Mucosa of rectum (tissue), 2 donors: ENCODE data around the gene BPIFA2.
"Not testable (repeated sequence)": the region's sequence is repeated elsewhere in the genome, so short reads cannot be mapped to it uniquely, and the experiment has no call there.

Experiments used
- H3K27ac ChIP-seq, 2 donors: one replicate each; pipeline ENCODE4 v1.7.0; 2013; ENCODE audit warnings: inconsistent platforms in 2 of 2, low read depth in 2 of 2, low read length in 2 of 2
- H3K27me3 ChIP-seq, 2 donors: one replicate each; pipeline ENCODE4 v1.7.0; 2013; ENCODE audit warnings: low read length in 2 of 2; ENCODE audit not compliant: control insufficient read depth in 2 of 2, insufficient read depth in 2 of 2
- H3K36me3 ChIP-seq, 2 donors: one replicate each; pipeline ENCODE4 v1.7.0; 2013; ENCODE audit warnings: low read length in 2 of 2; ENCODE audit not compliant: control insufficient read depth in 2 of 2, insufficient read depth in 2 of 2
- H3K4me1 ChIP-seq, 2 donors: one replicate each; pipeline ENCODE4 v1.7.0; 2013; ENCODE audit warnings: low read length in 2 of 2, mild to moderate bottlenecking in 1 of 2; ENCODE audit not compliant: control insufficient read depth in 2 of 2, insufficient read depth in 2 of 2
- H3K4me3 ChIP-seq, 2 donors: one replicate each; pipeline ENCODE4 v1.7.0; 2013; ENCODE audit warnings: low read length in 2 of 2
- H3K9ac ChIP-seq, 2 donors: one replicate each; pipeline ENCODE4 v1.7.0; 2013; ENCODE audit warnings: low read length in 2 of 2, low read depth in 1 of 2, mild to moderate bottlenecking in 1 of 2
- H3K9me3 ChIP-seq, 2 donors: one replicate each; pipeline ENCODE4 v1.7.0; 2013; ENCODE audit warnings: low read length in 2 of 2; ENCODE audit not compliant: control insufficient read depth in 2 of 2
- donor health status: healthy.
- donor health status: Normal muscosa, but diverticular disease.

The BPIFA2 gene

DNA sequence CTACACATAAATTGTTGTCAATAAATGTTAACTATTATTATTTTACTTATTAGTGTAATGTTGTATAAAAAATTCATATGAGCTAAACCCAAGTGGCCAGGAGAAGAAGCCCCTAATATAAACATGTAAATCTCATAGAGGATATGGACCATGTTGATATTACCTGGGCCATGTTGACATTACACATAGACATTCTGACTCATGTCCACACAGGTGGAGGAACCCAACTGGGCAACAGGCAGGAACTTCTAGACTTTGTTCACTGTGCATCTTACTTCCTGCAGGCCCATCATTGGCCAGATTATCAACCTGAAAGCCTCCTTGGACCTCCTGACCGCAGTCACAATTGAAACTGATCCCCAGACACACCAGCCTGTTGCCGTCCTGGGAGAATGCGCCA lies 7.2 kb downstream of the BPIFA2 start:
- Histone ChIP-seq H3K27ac (no peak overlapping the region), H3K9ac (no peak overlapping the region), H3K4me1 (no peaks in the 10 kb centered on the region), H3K27me3 (no peaks in the 10 kb centered on the region), H3K36me3 (no peaks in the 10 kb centered on the region), H3K4me3 (no peak overlapping the region), H3K9me3 (no peaks in the 10 kb centered on the region)

DNA sequence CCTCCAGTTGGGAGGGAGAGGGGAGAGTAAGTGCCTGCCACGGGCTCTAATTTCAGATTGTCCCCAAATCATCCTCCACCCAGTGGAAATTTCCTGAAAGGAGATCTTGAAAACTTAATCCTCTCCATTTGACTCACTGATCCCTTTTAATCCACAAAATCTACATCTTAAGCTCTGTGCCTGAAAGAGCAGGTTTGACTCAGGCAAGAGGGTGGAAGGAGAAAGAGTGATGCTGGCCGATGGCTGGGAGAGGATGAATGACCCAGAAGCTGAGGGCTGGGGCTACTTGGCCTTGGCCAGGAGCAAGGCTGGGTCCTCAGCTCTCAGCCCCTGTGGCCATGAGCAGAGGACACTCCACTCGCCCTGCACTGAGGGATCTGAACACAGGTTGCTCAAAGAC lies 8.1 kb downstream of the BPIFA2 start:
- Histone ChIP-seq H3K36me3 (no peaks in the 10 kb centered on the region), H3K4me3 (no peak overlapping the region), H3K4me1 (no peaks in the 10 kb centered on the region), H3K9me3 (no peaks in the 10 kb centered on the region), H3K27ac (no peak overlapping the region), H3K27me3 (no peaks in the 10 kb centered on the region), H3K9ac (no peak overlapping the region)

DNA sequence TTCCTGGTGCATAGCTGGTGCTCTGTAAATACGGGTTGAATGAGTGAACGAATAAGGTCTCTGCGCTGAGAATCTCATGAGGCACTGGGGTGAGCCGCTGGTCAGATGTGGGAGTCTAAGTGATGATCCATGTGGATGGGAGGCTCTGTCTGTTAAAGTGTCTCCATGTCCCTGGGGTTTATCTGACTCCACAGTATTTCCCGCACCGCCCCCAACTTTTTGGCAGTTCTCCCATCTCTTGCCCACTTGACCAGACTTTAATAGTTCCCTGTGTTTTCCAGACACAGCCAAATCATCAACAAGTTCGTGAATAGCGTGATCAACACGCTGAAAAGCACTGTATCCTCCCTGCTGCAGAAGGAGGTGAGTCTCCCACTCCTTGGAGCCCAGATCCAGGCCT lies 9.9 kb downstream of the BPIFA2 start:
- no peaks in the 10 kb centered on the region for H3K27me3 ChIP-seq
- H3K36me3 ChIP-seq, result no peaks in the 10 kb centered on the region
- no peaks in the 10 kb centered on the region for H3K9me3 ChIP-seq
- no peak overlapping the region for H3K9ac ChIP-seq
- no peak overlapping the region for H3K4me3 ChIP-seq
- H3K4me1 ChIP-seq, result no peaks in the 10 kb centered on the region
- H3K27ac ChIP-seq, result no peak overlapping the region

DNA sequence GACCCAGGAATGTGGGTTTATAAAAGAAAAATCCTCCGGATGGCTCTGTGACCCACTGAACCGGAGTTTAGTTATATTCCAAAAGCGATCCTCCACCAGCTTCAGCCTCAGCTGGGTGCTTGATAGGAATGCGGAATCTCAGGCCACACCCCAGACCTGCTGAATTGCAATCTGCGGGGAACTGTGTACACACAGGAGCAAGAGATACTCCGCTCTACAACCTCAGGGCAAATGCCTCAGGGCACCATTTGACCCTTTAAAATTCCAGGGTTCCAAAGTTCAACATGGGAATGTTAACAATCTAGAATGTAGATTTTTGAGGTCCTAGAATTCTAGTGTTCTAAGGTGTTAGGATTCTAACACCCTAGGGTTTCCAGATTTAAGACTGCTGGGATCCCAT lies 10.8 kb downstream of the BPIFA2 start:
- Histone ChIP-seq H3K27ac (no peak overlapping the region), H3K4me1 (no peaks in the 10 kb centered on the region), H3K36me3 (no peaks in the 10 kb centered on the region), H3K9me3 (no peaks in the 10 kb centered on the region), H3K4me3 (no peak overlapping the region), H3K27me3 (no peaks in the 10 kb centered on the region), H3K9ac (no peak overlapping the region)

DNA sequence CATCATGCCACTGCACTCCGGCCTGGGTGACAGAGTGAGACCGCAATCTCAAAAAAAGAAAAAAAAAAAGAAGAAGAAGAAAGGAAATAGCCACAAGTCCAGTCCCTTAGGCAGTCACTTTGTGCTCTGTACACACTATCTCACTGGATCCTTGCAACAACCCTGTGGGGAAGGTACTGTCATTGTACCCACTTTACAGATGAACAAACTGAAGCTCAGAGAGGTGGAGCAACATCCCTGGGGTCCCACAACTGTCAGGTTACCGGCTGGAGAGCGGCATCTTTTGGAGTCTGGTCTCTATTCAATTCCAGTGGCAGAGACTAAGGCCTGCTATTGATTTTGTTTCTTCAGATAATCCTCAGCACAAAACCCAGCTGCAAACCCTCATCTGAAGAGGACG lies 12.2 kb downstream of the BPIFA2 start:
- Histone ChIP-seq H3K36me3 (no peaks in the 10 kb centered on the region), H3K27ac (no peak overlapping the region), H3K27me3 (no peaks in the 10 kb centered on the region), H3K9ac (no peak overlapping the region), H3K4me3 (no peak overlapping the region), H3K4me1 (no peaks in the 10 kb centered on the region), H3K9me3 (no peaks in the 10 kb centered on the region)

DNA sequence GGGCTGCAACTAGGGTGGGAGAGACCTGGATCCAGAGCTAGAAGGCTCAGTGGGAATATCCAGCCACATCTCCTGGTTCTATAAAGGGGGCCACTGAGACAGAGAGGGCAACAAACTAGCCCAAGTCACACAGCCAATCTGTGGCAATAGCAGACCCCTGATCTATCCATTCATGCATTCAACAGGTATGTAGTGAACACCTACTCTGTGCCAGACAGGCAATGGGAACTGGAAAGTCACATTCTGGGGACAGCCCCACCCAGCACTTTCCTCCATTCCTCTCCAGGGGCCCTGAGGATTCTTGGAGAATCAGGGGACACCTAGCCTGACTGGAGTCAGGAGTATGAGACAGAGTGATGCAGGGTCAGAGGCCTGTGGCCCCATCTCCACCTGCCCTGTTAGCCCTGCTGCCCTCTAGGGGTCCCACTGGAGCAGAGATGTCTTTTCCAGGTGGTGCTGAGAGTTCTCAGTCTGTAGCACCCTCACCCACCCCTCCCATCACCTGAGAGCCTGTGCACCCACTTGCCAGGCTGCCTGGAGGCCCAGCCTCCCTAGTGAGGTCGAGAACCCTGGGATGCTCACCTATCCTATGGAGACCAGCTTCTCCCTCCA lies 13.6 kb downstream of the BPIFA2 start:
- Histone ChIP-seq H3K9me3 (no peaks in the 10 kb centered on the region), H3K4me1 (no peaks in the 10 kb centered on the region), H3K36me3 (no peaks in the 10 kb centered on the region), H3K27ac (no peak overlapping the region), H3K4me3 (no peak overlapping the region), H3K27me3 (no peaks in the 10 kb centered on the region), H3K9ac (no peak overlapping the region)

DNA sequence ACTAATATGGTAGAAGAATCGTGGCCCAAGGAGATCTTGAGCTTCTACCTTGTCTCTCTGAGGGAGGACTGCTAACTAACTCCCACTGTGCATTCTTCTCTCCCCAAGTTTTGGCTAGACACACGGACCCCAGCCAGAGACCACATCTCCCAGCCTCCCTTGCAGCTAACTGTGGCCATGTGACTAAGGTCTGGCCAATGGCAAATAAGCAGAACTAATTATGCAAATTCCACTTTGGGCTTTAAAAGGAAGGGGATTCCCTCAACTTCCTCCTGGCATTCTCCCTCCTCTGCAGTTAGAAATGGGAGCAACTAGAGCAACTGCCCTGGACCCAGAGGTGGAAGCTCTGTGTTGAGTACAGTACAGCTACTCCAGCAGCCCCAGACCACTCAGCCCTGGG lies 15.4 kb downstream of the BPIFA2 start:
- H3K9ac ChIP-seq, result no peak overlapping the region
- H3K27me3 ChIP-seq, result no peaks in the 10 kb centered on the region
- no peak overlapping the region for H3K4me3 ChIP-seq
- no peak overlapping the region for H3K27ac ChIP-seq
- H3K4me1 ChIP-seq, result no peaks in the 10 kb centered on the region
- H3K36me3 ChIP-seq, result no peaks in the 10 kb centered on the region
- H3K9me3 ChIP-seq, result no peaks in the 10 kb centered on the region

DNA sequence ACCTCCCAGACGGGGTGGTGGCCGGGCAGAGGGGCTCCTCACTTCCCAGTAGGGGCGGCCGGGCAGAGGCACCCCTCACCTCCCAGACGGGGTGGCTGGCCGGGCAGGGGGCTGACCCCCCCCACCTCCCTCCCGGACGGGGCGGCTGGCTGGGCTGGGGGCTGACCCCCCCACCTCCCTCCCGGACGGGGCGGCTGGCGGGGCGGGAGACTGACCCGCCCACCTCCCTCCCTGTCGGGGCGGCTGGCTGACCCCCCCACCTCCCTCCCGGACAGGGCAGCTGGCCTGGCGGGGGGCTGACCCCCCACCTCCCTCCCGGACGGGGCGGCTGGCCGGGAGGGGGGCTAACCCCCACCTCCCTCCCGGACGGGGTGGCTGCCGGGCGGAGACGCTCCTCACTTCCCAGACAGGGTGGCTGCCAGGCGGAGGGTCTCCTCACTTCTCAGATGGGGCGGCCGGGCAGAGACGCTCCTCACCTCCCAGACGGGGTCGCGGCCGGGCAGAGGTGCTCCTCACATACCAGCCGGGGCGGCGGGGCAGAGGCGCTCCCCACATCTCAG lies 17.2 kb downstream of the BPIFA2 start:
- not testable (repeated sequence) for H3K9me3 ChIP-seq, H3K4me1 ChIP-seq, H3K27me3 ChIP-seq, H3K36me3 ChIP-seq, H3K9ac ChIP-seq, H3K27ac ChIP-seq, H3K4me3 ChIP-seq

DNA sequence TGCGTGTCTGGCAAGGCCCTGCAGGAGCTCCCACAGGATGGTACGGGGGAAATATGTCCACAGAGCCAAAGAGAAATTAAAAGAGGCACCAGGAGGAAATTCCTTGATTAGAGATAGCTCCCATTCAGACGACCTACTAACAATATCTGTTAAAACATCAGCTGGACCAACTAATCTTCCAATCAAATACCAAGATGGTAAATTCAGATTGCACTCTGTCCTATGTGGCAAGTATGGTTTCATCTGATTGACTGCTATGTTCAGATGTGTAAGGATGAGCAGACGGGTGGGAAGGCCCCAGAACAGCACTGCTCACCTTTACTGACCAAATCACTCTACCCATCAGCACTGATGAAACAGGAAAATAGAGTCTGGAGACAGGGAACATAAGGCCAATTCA lies 19.5 kb downstream of the BPIFA2 start:
- Histone ChIP-seq H3K36me3 (no peaks in the 10 kb centered on the region), H3K4me1 (no peaks in the 10 kb centered on the region), H3K9ac (no peak overlapping the region), H3K9me3 (no peaks in the 10 kb centered on the region), H3K4me3 (no peak overlapping the region), H3K27me3 (no peaks in the 10 kb centered on the region), H3K27ac (peak overlapping the region in 1 of 2 donors; percentile 29)

DNA sequence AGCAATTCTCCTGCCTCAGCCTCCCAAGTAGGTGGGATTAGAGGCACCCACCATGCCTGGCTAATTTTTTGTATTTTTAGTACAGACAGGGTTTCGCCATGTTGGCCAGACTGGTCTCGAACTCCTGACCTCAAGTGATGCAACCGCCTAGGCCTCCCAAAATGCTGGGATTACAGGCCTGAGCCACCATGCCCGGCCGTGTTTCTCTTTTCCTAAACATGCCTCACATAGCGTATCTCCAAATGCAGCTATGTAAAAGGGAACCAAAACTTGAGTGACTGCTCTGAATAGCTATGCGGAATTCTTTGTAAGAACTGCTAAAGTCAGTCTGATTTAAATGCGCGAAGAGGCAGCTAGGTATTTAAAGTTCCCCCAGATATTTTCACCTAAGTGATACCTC lies 20.5 kb downstream of the BPIFA2 start:
- H3K4me3 ChIP-seq, result no peak overlapping the region
- H3K27ac ChIP-seq, result no peak overlapping the region
- no peaks in the 10 kb centered on the region for H3K4me1 ChIP-seq
- no peaks in the 10 kb centered on the region for H3K27me3 ChIP-seq
- H3K9ac ChIP-seq, result no peak overlapping the region
- no peaks in the 10 kb centered on the region for H3K9me3 ChIP-seq
- no peaks in the 10 kb centered on the region for H3K36me3 ChIP-seq

DNA sequence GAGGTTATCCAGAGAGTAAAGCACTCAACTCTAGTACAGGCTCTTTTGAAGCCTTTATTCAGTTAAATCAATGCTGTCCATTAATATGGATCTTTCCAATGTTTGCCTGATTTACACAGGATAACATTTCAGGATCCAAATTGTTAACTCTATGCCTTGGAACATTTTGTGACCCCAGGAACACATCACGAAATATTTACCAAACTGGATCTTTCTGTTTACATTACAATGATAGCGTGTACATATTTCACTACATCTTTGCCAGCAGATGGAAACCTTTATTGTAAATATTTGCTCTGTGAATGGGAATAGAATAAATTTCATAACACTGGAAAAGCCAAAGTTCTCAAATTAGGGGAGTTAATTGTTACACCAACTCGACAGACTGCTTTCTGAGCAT lies 23.5 kb downstream of the BPIFA2 start:
- Histone ChIP-seq H3K9ac (no peak overlapping the region), H3K4me1 (no peaks in the 10 kb centered on the region), H3K9me3 (no peaks in the 10 kb centered on the region), H3K4me3 (no peak overlapping the region), H3K36me3 (no peaks in the 10 kb centered on the region), H3K27me3 (no peaks in the 10 kb centered on the region), H3K27ac (no peak overlapping the region)
